Right hindlimb (tissue), 1 donor: ENCODE data around the gene HES6.
"Not testable (repeated sequence)": the region's sequence is repeated elsewhere in the genome, so short reads cannot be mapped to it uniquely, and the experiment has no call there.

Experiments
- DNase-seq: peaks from one replicate; pipeline ENCODE4 v3.0.0-alpha.2; 2018

HES6 gene

GRCh38 chr2:238239863-238240756 lies at the start of gene HES6:
HES6 (minus strand) TSS chr2:238240038; CDS start chr2:238239905, 133 bp downstream.
- peak; percentile 92 for DNase-seq

GRCh38 chr2:238289574-238289973 lies 49.7 kb upstream of the HES6 start:
- DNase-seq, result no peak

GRCh38 chr2:238288650-238289573 lies 49.1 kb upstream of the HES6 start:
- peak; percentile 99 for DNase-seq

GRCh38 chr2:238287737-238288649 lies 48.2 kb upstream of the HES6 start, which contains the start of gene PER2:
PER2 (minus strand) TSS chr2:238288610; CDS start chr2:238277936, 10,674 bp downstream.
- peak; percentile 80 for DNase-seq

- DNase-seq, result no peak
Measured at GRCh38 chr2:238286987-238287736, 47.3 kb upstream of the HES6 start.

- peak; percentile 70 for DNase-seq
Measured at GRCh38 chr2:238286551-238286950, 46.7 kb upstream of the HES6 start.

GRCh38 chr2:238286095-238286494 lies 46.3 kb upstream of the HES6 start:
- DNase-seq, result no peak

GRCh38 chr2:238285653-238286082 lies 45.8 kb upstream of the HES6 start:
- DNase-seq, result peak; percentile 91

- no peak for DNase-seq
Measured at GRCh38 chr2:238284802-238285515, 45.1 kb upstream of the HES6 start.

GRCh38 chr2:238282861-238283738 lies 43.3 kb upstream of the HES6 start:
- no peak for DNase-seq

- no peak for DNase-seq
Measured at GRCh38 chr2:238281826-238282480, 42.1 kb upstream of the HES6 start.

GRCh38 chr2:238280083-238280825 lies 40.4 kb upstream of the HES6 start:
- no peak for DNase-seq

GRCh38 chr2:238279324-238279682 lies 39.5 kb upstream of the HES6 start:
- no peak for DNase-seq

- no peak for DNase-seq
Measured at GRCh38 chr2:238278626-238279323, 38.9 kb upstream of the HES6 start.

GRCh38 chr2:238277695-238278094 lies 37.9 kb upstream of the HES6 start:
- no peak for DNase-seq

- DNase-seq, result no peak
Measured at GRCh38 chr2:238274152-238274865, 34.5 kb upstream of the HES6 start.

- not testable (repeated sequence) for DNase-seq
Measured at GRCh38 chr2:238273433-238273832, 33.6 kb upstream of the HES6 start.
